Neutrophil (primary cell): Measurements from ENCODE around the gene VPS29.

Experiments
- H3K27ac ChIP-seq: fragments of 200-600 bp; sonication (generic); 2 replicates; pipeline ENCODE4 v1.5.1; 2016; ENCODE audit warnings: mild to moderate bottlenecking, moderate library complexity
- H3K27me3 ChIP-seq: fragments of 200-600 bp; sonication (generic); 2 replicates; pipeline ENCODE4 v1.6.0; 2016; ENCODE audit warnings: mild to moderate bottlenecking
- H3K36me3 ChIP-seq: fragments of 200-600 bp; sonication (generic); 2 replicates; pipeline ENCODE4 v1.5.1; 2017
- H3K4me1 ChIP-seq, 2 experiments: fragments of 200-600 bp in 1 of 2; sonication (generic) in 1 of 2; 1 replicate in 1 of 2; 2 replicates in 1 of 2; pipeline versions ENCODE4 v1.5.1 to v1.6.1; 2013 to 2016; ENCODE audit warnings: low read depth in 1 of 2, low read length in 1 of 2, mild to moderate bottlenecking in 1 of 2, moderate library complexity in 1 of 2; ENCODE audit not compliant: control insufficient read depth in 1 of 2, insufficient read depth in 1 of 2
- H3K4me3 ChIP-seq, 2 experiments: fragments of 200-600 bp in 1 of 2; sonication (generic) in 1 of 2; 1 replicate in 1 of 2; 2 replicates in 1 of 2; pipeline ENCODE4 v1.5.1; 2013 to 2016; ENCODE audit warnings: low read depth in 1 of 2, low read length in 1 of 2, mild to moderate bottlenecking in 1 of 2, moderate library complexity in 1 of 2
- H3K9me3 ChIP-seq: fragments of 200-600 bp; sonication (generic); 2 replicates; pipeline ENCODE4 v1.5.1; 2016
- CTCF ChIP-seq: fragments of 200-600 bp; sonication (generic); IDR thresholded peaks from 2 replicates; pipeline ENCODE4 v1.5.1; 2016; ENCODE audit warnings: antibody characterized with exemption

The VPS29 gene

GRCh38 chr12:110538869-110539622, 37.1 kb upstream of the VPS29 start:
- Histone ChIP-seq H3K4me1 (peaks cover 3 to 5% of the 10 kb centered on the region in 2 experiments), H3K27ac (peak overlapping the region; percentile 40), H3K27me3 (no peaks in the 10 kb centered on the region), H3K36me3 (peaks cover 67% of the 10 kb centered on the region), H3K4me3 (no peak overlapping the region), H3K9me3 (no peaks in the 10 kb centered on the region)
- no peak for TF ChIP-seq CTCF

- TF ChIP-seq CTCF, result no peak
- Histone ChIP-seq H3K27ac (peak overlapping the region; percentile 40), H3K4me1 (peaks cover 3 to 5% of the 10 kb centered on the region in 2 experiments), H3K4me3 (no peak overlapping the region), H3K27me3 (no peaks in the 10 kb centered on the region), H3K9me3 (no peaks in the 10 kb centered on the region), H3K36me3 (peaks cover 61% of the 10 kb centered on the region)
Measured at GRCh38 chr12:110537605-110538409, 35.9 kb upstream of the VPS29 start.

GRCh38 chr12:110536834-110537604, 35.1 kb upstream of the VPS29 start:
- Histone ChIP-seq H3K36me3 (peaks cover 67% of the 10 kb centered on the region), H3K4me3 (no peak overlapping the region)

GRCh38 chr12:110534811-110535210, 32.9 kb upstream of the VPS29 start:
- H3K36me3 ChIP-seq, result peaks cover 77% of the 10 kb centered on the region

More at GRCh38 chr12:110536834-110537604, 35.1 kb upstream of the VPS29 start:
- no peak for TF ChIP-seq CTCF
- H3K27me3 ChIP-seq, result no peaks in the 10 kb centered on the region
- H3K4me1 ChIP-seq, result peaks cover 3 to 5% of the 10 kb centered on the region in 2 experiments
- no peak overlapping the region for H3K27ac ChIP-seq
- H3K9me3 ChIP-seq, result no peaks in the 10 kb centered on the region

More at GRCh38 chr12:110534811-110535210, 32.9 kb upstream of the VPS29 start:
- no peak for TF ChIP-seq CTCF
- Histone ChIP-seq H3K9me3 (no peaks in the 10 kb centered on the region), H3K27ac (no peak overlapping the region), H3K4me3 (no peak overlapping the region), H3K4me1 (peaks cover 3 to 5% of the 10 kb centered on the region in 2 experiments), H3K27me3 (no peaks in the 10 kb centered on the region)
